ENCODE results near the gene PLA2G1B. TPM values are rescaled to one million over a fixed set of nuclear protein-coding genes. Genes with fewer than 3 reads are reported as not detected.

The PLA2G1B gene
- polyA plus RNA-seq, 1 donor, result 0.27 TPM

Other genes with a start within 250 kb of the PLA2G1B start
- gene RAB35, start 211.0 kb downstream of the PLA2G1B start, polyA plus RNA-seq (ENCODE audit: insufficient read length), result 37.0 TPM
- gene GCN1, start 133.1 kb downstream of the PLA2G1B start, polyA plus RNA-seq (ENCODE audit: insufficient read length), result 62.9 TPM
- 2,498 TPM for gene RPLP0, start 126.7 kb downstream of the PLA2G1B start, polyA plus RNA-seq (ENCODE audit: insufficient read length)
- 59.8 TPM for gene PXN, start 62.0 kb downstream of the PLA2G1B start, polyA plus RNA-seq (ENCODE audit: insufficient read length)
- not detected for gene RNU4-2, start 35.9 kb downstream of the PLA2G1B start, polyA plus RNA-seq (ENCODE audit: insufficient read length)
- not detected for gene RNU4-1, start 34.5 kb downstream of the PLA2G1B start, polyA plus RNA-seq (ENCODE audit: insufficient read length)
- 3.3 TPM for gene SIRT4, start 25.5 kb downstream of the PLA2G1B start, polyA plus RNA-seq (ENCODE audit: insufficient read length)
- gene MSI1, start 41.4 kb upstream of the PLA2G1B start, polyA plus RNA-seq (ENCODE audit: insufficient read length), result 26.5 TPM
- 260 TPM for gene COX6A1, start 110.3 kb upstream of the PLA2G1B start, polyA plus RNA-seq (ENCODE audit: insufficient read length)
- 39.1 TPM for gene TRIAP1, start 118.6 kb upstream of the PLA2G1B start, polyA plus RNA-seq (ENCODE audit: insufficient read length)
- 36.2 TPM for gene GATC, start 118.7 kb upstream of the PLA2G1B start, polyA plus RNA-seq (ENCODE audit: insufficient read length)
- 222 TPM for gene SRSF9, start 142.0 kb upstream of the PLA2G1B start, polyA plus RNA-seq (ENCODE audit: insufficient read length)
- gene DYNLL1, start 168.3 kb upstream of the PLA2G1B start, polyA plus RNA-seq (ENCODE audit: insufficient read length), result 446 TPM
- 65.0 TPM for gene COQ5, start 201.4 kb upstream of the PLA2G1B start, polyA plus RNA-seq (ENCODE audit: insufficient read length)
- 284 TPM for gene RNF10, start 206.6 kb upstream of the PLA2G1B start, polyA plus RNA-seq (ENCODE audit: insufficient read length)

Data from left kidney (tissue), 1 donor.